Natural killer cell treated with Interleukin-12 subunit alpha and Interleukin-12 subunit beta and Interleukin-15 and Interleukin-18, amount 100 ng/mL, for 72 hours (primary cell): Measurements from ENCODE around the gene IGFBP1. TPM values are rescaled to one million over a fixed set of nuclear protein-coding genes. Genes with fewer than 3 reads are reported as not detected.
A peak's percentile ranks its signal among the peaks of the same experiment; 100 is the strongest.

Experiments used
- ATAC-seq, 2 donors: fragments of 150-1000 bp; cut with Tn5 transposase in 1 of 2; sonication (Bioruptor Pico), chemical (Tn5 transposase) in 1 of 2; 2 replicates each; pipeline ENCODE4 v1.10.0; 2021
- DNase-seq: peaks from one replicate; pipeline ENCODE4 v3.0.0; 2022; ENCODE audit warnings: low spot score
- H3K27ac Mint-ChIP-seq, 2 donors: 1 replicate in 1 of 2; 2 replicates in 1 of 2; pipeline ENCODE4 v1.8.0; 2022; ENCODE audit warnings: mixed read lengths in 2 of 2, mild to moderate bottlenecking in 1 of 2, moderate library complexity in 1 of 2
- H3K27me3 Mint-ChIP-seq, 2 donors: 1 replicate in 1 of 2; 2 replicates in 1 of 2; pipeline ENCODE4 v1.8.0; 2022; ENCODE audit warnings: mixed read lengths in 2 of 2
- H3K36me3 Mint-ChIP-seq: one replicate; pipeline ENCODE4 v1.8.0; 2022; ENCODE audit warnings: mixed read lengths
- H3K4me1 Mint-ChIP-seq, 2 donors: 1 replicate in 1 of 2; 2 replicates in 1 of 2; pipeline ENCODE4 v1.8.0; 2022; ENCODE audit warnings: low read depth in 2 of 2, mixed read lengths in 2 of 2, mild to moderate bottlenecking in 1 of 2
- H3K4me3 Mint-ChIP-seq: one replicate; pipeline ENCODE4 v1.8.0; 2022; ENCODE audit warnings: mixed read lengths
- H3K9me3 Mint-ChIP-seq: 2 replicates; pipeline ENCODE4 v1.8.0; 2022; ENCODE audit warnings: mixed read lengths
- total RNA-seq, 2 donors: library from RNA; stranded (reverse); gene quantifications; one replicate each; pipeline ENCODE4 v1.2.3, GENCODE V29; 2022

The IGFBP1 gene
- total RNA-seq, 2 donors from 2014 or later: not detected

DNA sequence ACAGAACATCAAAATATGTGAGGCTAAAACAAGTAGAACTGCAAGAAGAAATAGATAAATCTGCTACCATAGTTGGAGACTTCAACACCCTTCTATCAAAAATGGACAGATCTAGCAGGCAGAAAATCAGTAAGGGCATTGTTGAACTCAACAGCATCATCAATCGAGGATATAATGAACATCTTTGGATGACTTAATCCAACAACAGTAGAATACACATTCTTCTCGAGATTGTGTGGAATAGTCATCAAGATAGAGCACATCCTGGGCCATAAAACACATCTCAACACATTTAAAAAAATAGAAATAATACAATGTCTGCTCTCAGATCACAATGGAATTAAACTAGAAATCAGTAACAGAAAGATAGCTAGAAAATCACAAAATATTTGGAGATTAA, 9.9 kb downstream of the IGFBP1 start:
- DNase-seq (no peak), ATAC-seq (no peak)
- Mint-ChIP-seq H3K27me3 (peaks cover 41 to 75% of the 10 kb centered on the region in 2 donors), H3K4me3 (no peak overlapping the region), H3K36me3 (no peaks in the 10 kb centered on the region), H3K27ac (no peak overlapping the region), H3K4me1 (no peaks in the 10 kb centered on the region), H3K9me3 (peaks cover 3% of the 10 kb centered on the region)

DNA sequence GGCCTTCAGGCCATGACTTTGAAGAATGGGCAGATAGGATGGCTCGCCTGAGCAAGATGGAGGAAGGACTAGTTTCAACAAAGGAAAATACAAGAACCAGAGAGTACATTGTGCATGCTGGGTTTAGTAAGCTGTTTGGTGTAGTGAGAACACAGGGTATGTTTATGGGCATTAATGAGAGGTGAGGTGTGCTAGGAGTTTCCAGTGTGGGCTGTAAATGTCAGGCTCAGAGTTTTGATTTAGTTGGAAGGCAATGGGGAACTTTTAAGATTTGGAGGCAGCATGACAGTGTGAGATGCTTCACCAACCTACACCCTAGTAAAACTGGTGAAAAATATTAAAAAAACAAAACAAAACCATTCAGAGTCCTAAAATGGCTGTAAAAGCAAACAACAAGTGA, 13.3 kb downstream of the IGFBP1 start:
- H3K4me1 Mint-ChIP-seq: no peaks in the 10 kb centered on the region
- peaks cover 3% of the 10 kb centered on the region for H3K9me3 Mint-ChIP-seq
- peaks cover 20 to 53% of the 10 kb centered on the region in 2 donors for H3K27me3 Mint-ChIP-seq
- no peak for DNase-seq
- no peaks in the 10 kb centered on the region for H3K36me3 Mint-ChIP-seq
- no peak for ATAC-seq
- H3K4me3 Mint-ChIP-seq: no peak overlapping the region
- H3K27ac Mint-ChIP-seq: no peak overlapping the region

DNA sequence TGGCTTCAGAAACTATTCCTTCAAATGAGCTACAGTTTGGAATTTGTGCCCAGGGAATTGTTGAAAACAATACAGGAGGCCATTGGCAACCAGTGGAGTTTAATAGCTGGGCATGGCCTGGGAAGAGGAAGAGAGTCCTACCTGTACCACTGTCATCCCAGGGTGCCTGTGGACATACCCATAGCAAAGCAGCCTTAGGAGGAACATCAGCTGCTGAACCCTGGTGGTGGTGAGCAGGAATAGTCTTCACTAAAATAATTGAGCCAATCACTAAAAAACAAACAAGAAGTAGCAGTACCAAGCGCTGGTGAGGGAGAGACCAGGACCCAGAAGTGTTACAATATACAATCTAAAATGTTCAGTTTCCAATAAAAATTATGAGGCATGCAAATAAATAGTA, 14.5 kb downstream of the IGFBP1 start:
- peaks cover 3% of the 10 kb centered on the region for H3K9me3 Mint-ChIP-seq
- H3K27ac Mint-ChIP-seq: no peak overlapping the region
- ATAC-seq (no peak), DNase-seq (no peak)
- no peak overlapping the region for H3K4me3 Mint-ChIP-seq
- H3K36me3 Mint-ChIP-seq: no peaks in the 10 kb centered on the region
- H3K27me3 Mint-ChIP-seq: peaks cover 17 to 46% of the 10 kb centered on the region in 2 donors
- no peaks in the 10 kb centered on the region for H3K4me1 Mint-ChIP-seq

DNA sequence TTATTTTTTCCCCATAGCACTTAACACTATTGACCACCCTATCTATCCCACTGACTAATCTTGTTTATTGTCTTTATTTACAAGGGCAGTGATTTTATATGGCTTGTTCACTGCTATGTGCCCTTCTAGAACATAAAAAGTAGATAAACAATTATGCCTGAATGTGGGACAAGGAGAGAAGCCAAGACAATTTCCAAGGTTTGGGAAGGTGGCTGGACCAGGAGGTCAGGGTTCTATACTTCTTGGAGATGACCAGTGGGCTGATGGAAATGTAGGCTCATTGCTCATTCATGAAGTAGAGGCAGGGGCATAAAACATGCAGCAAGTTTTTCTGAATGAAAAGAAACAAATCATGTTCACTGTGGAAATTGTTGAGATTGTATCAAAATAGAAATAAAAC, 21.3 kb downstream of the IGFBP1 start:
- ATAC-seq: no peak
- Mint-ChIP-seq H3K36me3 (no peaks in the 10 kb centered on the region), H3K27ac (no peak overlapping the region), H3K4me1 (no peaks in the 10 kb centered on the region), H3K27me3 (no peaks in the 10 kb centered on the region), H3K9me3 (no peaks in the 10 kb centered on the region), H3K4me3 (no peak overlapping the region)
- no peak for DNase-seq

DNA sequence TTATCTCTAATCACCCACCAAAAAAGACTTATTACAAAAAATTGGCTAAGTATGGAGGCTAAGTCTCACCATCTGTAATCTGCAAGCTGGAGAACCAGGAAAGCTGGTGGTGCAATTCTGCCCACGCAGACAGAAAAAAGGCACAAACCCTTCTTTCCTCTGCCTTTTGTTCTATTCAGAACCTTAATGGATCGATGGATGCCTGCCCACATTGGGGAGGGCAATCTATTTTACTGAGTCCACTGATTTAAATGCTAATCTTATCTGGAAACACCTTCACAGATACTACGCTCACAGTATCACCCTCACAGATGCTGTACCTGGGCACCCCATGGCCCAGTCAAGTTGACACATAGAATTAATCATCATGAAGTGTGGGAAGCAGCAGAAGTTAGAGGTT, 22.6 kb downstream of the IGFBP1 start:
- Mint-ChIP-seq H3K27ac (no peak overlapping the region), H3K36me3 (no peaks in the 10 kb centered on the region), H3K27me3 (peaks cover 0 to 1% of the 10 kb centered on the region in 2 donors), H3K9me3 (no peaks in the 10 kb centered on the region), H3K4me1 (no peaks in the 10 kb centered on the region), H3K4me3 (no peak overlapping the region)
- no peak for DNase-seq
- no peak for ATAC-seq

DNA sequence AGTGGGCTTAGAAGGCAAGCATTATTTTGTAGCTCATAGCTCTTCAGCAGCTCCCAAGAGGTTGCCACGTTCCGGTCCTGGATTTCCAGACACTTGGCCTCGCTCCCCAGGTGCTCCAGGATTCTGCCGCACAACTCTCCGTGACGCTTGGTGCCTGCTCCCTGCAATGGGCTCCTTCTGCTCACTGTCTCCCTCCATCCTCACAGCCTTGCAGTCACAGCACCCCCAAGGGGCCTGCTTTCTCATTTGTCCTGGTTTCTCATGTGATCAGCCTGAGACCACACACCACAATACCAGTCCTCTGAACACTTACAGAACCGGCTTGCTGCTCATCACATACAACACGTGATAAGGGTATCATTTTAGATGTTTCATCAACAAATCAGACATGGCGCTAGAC, 23.0 kb downstream of the IGFBP1 start:
- peaks cover 0 to 6% of the 10 kb centered on the region in 2 donors for H3K27me3 Mint-ChIP-seq
- DNase-seq (no peak), ATAC-seq (no peak)
- H3K4me1 Mint-ChIP-seq: no peaks in the 10 kb centered on the region
- H3K9me3 Mint-ChIP-seq: no peaks in the 10 kb centered on the region
- H3K27ac Mint-ChIP-seq: no peak overlapping the region
- no peak overlapping the region for H3K4me3 Mint-ChIP-seq
- H3K36me3 Mint-ChIP-seq: no peaks in the 10 kb centered on the region

DNA sequence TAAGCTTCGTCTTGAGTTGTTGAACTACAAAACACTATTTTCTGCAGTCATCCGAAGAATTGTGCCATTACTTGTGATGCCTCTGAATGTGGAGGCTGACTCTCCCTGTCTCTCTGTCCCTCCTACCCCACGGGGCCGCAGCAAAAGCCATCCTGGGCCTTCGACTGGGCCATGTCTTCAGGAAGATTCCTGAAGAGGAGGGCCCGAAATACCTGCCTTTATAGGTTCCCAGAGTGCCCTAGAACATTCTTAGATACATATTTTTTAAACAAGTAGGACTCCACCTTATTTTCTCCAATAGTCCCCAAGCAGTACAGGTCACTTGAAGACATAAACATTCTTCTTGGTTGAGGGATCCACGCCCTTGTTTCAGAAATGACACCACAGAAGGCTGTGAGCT, 24.7 kb downstream of the IGFBP1 start:
- Mint-ChIP-seq H3K27ac (no peak overlapping the region), H3K4me3 (no peak overlapping the region), H3K36me3 (no peaks in the 10 kb centered on the region), H3K27me3 (peaks cover 0 to 7% of the 10 kb centered on the region in 2 donors), H3K9me3 (no peaks in the 10 kb centered on the region), H3K4me1 (no peaks in the 10 kb centered on the region)
- DNase-seq (no peak), ATAC-seq (no peak)

DNA sequence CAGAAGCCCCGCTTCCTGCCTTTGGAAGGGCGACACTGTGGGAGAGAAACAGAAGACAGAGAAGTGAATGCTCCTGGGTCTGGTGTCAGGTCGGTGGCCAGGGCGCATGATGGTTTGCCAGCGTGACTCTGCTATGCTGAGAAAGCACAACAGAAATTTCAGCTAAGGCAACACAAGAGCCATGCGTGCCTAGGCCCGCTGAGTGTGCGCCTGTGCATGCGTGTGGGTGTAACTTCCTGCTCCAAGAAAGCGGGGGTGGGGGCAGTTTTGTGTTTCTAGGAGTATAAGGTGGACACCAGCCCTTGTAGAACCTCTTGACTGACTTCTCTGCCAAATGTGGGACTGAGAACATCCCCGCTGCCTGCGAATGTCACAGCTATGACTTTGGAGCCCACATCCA, 26.6 kb downstream of the IGFBP1 start:
- H3K4me1 Mint-ChIP-seq: peaks cover 0 to 2% of the 10 kb centered on the region in 2 donors
- H3K4me3 Mint-ChIP-seq: no peak overlapping the region
- no peaks in the 10 kb centered on the region for H3K36me3 Mint-ChIP-seq
- peaks cover 2 to 8% of the 10 kb centered on the region in 2 donors for H3K27me3 Mint-ChIP-seq
- H3K27ac Mint-ChIP-seq: no peak overlapping the region
- H3K9me3 Mint-ChIP-seq: no peaks in the 10 kb centered on the region
- DNase-seq (no peak), ATAC-seq (peak in 1 of 2 donors; percentile 12)

DNA sequence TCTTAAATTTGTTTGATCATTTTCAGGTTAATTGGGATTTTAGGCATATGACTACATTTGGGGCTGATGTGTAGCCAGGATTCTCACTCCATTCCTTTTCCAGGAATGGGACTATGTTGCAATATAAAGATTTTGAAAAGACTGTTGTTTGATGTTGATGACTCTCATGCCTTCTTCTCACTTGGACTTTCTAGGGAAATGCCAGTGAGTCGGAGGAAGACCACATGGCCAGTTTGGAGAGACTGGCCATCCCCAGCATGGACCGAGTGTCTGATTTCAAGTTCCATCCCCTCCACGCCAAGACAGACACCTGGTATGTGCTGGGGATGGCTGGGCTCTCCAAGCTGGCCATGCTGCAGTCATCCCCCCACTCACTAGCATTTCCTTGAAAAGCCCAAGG, 27.3 kb downstream of the IGFBP1 start:
- Mint-ChIP-seq H3K27me3 (peaks cover 7 to 13% of the 10 kb centered on the region in 2 donors), H3K36me3 (no peaks in the 10 kb centered on the region), H3K4me3 (no peak overlapping the region), H3K27ac (no peak overlapping the region), H3K4me1 (peaks cover 0 to 8% of the 10 kb centered on the region in 2 donors), H3K9me3 (no peaks in the 10 kb centered on the region)
- ATAC-seq (no peak), DNase-seq (no peak)

DNA sequence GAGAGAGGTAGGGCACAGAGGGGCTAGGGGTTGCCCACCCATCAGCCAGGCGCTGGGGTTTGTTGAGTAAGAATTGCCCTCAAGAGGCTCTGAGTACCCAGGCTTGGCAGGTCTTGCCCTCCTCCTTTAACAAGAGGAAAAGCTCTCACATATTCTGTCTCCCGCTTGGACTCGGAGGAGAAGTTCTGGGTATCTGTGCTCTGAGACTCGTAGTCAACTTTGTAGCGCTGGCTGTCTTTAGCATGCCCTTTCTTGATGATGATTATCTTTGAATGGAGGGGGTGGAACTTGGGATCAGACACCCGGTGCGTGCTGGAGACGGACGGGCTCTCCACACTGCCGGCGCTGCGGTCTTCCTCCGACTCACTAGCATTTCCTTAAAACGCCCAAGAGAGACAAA, 28.8 kb downstream of the IGFBP1 start:
- H3K27me3 Mint-ChIP-seq: peaks cover 7 to 14% of the 10 kb centered on the region in 2 donors
- no peak overlapping the region for H3K4me3 Mint-ChIP-seq

DNA sequence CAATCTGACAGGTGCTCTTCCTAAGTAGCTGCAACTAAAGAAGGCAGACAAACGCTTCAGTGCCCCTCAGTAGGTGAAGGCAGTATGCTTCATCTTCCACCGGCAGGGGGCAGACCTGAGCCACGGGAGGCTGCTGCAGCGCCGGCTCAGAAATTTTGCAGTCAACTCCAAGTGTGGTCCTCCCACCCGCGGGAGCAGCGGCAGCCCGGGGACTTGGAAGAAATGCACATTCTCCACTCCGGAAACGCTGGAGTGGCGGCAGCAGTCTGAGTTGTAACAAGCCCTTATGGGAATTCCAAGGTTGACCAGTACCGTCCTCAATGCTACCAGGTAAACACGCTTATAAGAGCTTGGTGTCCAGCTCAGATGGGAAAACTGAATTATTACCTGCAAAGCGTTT, 29.4 kb downstream of the IGFBP1 start:
- H3K27me3 Mint-ChIP-seq: peaks cover 7 to 20% of the 10 kb centered on the region in 2 donors
- no peaks in the 10 kb centered on the region for H3K9me3 Mint-ChIP-seq
- peak; percentile 73 for DNase-seq
- no peak overlapping the region for H3K4me3 Mint-ChIP-seq
- ATAC-seq: peak in 1 of 2 donors; percentile 68
- H3K27ac Mint-ChIP-seq: no peak overlapping the region
- no peaks in the 10 kb centered on the region for H3K36me3 Mint-ChIP-seq
- peaks cover 3 to 16% of the 10 kb centered on the region in 2 donors for H3K4me1 Mint-ChIP-seq

More for the DNA sequence above, 28.8 kb downstream of the IGFBP1 start:
- DNase-seq (no peak), ATAC-seq (no peak)
- no peaks in the 10 kb centered on the region for H3K9me3 Mint-ChIP-seq
- H3K36me3 Mint-ChIP-seq: no peaks in the 10 kb centered on the region
- H3K4me1 Mint-ChIP-seq: peaks cover 0 to 10% of the 10 kb centered on the region in 2 donors
- H3K27ac Mint-ChIP-seq: no peak overlapping the region

DNA sequence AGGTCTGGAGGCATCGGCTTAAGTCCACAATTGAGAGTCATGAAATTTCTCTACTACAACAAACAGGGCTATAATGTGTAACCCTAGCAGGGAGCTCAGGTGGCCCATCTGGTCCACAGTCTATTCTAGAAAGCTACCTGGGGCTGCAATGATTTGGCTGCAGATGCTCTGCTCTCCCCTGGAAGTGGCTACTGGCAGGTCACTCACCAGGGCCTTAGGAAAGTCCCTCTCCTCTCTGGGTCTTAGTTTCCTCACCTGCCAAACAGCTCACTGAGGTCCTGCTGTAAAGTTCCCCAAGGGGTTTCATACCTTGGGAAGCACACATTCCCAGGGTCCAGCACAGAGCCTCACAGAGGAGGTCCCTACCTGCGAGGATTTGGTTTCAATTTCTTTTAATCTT, 30.3 kb downstream of the IGFBP1 start:
- DNase-seq (no peak), ATAC-seq (no peak)
- H3K4me1 Mint-ChIP-seq: peaks cover 10 to 24% of the 10 kb centered on the region in 2 donors
- no peaks in the 10 kb centered on the region for H3K9me3 Mint-ChIP-seq
- peaks cover 14 to 27% of the 10 kb centered on the region in 2 donors for H3K27me3 Mint-ChIP-seq
- no peak overlapping the region for H3K27ac Mint-ChIP-seq
- no peak overlapping the region for H3K4me3 Mint-ChIP-seq
- H3K36me3 Mint-ChIP-seq: no peaks in the 10 kb centered on the region

DNA sequence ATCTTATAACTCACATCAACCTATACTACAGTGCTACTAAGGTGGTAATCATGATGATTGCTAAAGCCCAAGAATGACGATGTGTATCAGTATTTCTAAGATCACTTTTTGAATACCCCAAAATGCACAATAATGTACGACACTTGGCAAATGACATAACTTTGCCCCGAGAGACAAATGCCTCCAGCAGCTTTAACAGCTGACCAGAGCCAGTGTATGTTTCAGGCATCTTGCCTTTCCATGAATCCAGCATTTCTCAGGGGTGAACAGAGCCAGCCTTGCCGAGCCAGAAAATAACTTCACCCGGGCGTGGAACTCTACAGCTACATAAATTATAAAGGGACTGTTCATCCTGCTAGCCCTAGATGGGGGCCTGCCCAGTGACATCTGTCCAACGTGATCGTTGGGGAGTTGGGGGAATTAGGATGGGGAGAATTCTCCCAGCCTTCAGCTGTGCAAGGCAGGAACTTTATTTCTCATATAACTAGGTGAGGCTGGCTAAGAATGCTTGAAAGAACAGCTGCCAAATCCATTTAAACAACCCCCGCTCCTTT, 31.0 kb downstream of the IGFBP1 start:
- DNase-seq: no peak
- no peaks in the 10 kb centered on the region for H3K9me3 Mint-ChIP-seq
- no peak for ATAC-seq
- no peak overlapping the region for H3K27ac Mint-ChIP-seq
- peaks cover 14 to 30% of the 10 kb centered on the region in 2 donors for H3K27me3 Mint-ChIP-seq
- no peak overlapping the region for H3K4me3 Mint-ChIP-seq
- H3K36me3 Mint-ChIP-seq: no peaks in the 10 kb centered on the region
- H3K4me1 Mint-ChIP-seq: peaks cover 10 to 24% of the 10 kb centered on the region in 2 donors

DNA sequence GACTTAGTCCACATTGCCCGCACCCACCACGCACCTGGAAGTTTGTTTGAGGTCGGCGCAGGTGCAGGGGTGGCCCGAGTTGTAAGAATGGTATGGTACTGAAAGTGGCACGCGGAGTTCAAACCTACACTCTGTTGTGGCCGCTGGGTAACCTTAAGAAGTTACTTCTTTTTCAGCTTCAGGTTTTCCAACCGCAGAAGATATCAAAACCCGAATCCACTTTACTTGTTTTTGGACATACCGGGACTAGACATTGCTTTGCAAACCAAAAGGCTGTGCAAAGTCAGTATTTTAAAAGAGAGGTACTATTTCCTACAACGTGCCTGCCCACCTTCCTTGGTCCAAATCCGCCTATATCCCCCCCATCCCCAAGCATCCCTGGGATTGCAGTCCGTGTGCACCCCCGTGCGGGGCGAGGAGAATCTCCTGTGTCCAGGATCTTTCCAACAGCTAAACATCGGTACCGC, 31.7 kb downstream of the IGFBP1 start:
- peaks cover 14 to 34% of the 10 kb centered on the region in 2 donors for H3K27me3 Mint-ChIP-seq
- no peaks in the 10 kb centered on the region for H3K36me3 Mint-ChIP-seq
- DNase-seq: no peak
- H3K27ac Mint-ChIP-seq: no peak overlapping the region
- H3K9me3 Mint-ChIP-seq: no peaks in the 10 kb centered on the region
- ATAC-seq: no peak
- H3K4me1 Mint-ChIP-seq: peaks cover 10 to 24% of the 10 kb centered on the region in 2 donors
- peak overlapping the region; percentile 82 for H3K4me3 Mint-ChIP-seq
